Measurements from ENCODE around the gene EXOSC5.

EXOSC5 gene

DNA sequence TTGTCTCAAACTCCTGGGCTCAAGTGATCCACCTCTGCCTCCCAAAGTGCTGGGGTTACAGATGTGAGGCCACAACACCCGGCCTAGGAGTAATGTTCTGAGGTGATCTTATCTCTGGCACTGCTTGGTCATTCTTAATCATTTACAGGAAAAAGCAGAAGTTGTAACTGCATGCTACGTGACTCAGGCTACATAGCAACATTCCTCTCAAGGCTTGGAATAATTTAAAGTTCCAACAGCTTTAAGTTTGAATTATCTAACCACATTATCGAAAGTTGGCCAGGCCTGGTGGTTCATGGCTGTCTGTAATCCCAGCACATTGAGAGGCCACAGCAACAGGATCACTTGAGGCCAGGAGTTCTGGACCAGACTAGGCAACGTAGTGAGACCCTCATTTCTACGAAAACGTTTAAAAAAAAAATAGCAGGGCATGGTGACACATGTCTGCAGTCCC, 29.3 kb downstream of the EXOSC5 start:
- no peak for TF ChIP-seq CTCF (IDR thresholded peaks at IDR 0.05)
- Histone ChIP-seq H3K4me3 (no peak overlapping the region), H3K27ac (no peak overlapping the region)
- no peak for DNase-seq (ENCODE audit: low spot score)

DNA sequence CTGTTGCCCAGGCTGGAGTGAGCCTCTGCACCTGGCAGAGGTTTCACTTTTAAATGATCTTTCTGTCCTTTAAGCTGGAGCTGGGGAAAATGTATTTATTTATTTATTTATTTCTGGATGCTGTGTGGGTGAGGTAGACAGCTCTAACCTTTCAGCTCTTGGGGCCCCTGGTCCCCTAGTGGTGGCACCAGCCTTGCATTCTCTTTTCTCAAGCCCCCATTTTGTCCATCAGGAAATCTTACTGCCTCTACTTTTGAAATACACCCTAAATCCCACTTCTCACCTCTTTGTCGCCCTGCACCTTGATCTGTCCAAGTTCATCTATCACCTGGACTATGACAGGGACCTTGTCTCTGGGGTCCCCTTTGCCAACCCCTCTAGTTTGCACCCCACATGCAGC, 31.1 kb downstream of the EXOSC5 start:
- no peak overlapping the region for H3K4me3 ChIP-seq
- no peak for TF ChIP-seq CTCF (IDR thresholded peaks at IDR 0.05)
- H3K27ac ChIP-seq: no peak overlapping the region
- no peak for DNase-seq (ENCODE audit: low spot score)

- TF ChIP-seq CTCF (IDR thresholded peaks at IDR 0.05): no peak
- DNase-seq (ENCODE audit: low spot score): no peak
- Histone ChIP-seq H3K4me3 (peak overlapping the region; percentile 86), H3K27ac (peak overlapping the region; percentile 98 to 99)
These were observed 32.4 kb downstream of the EXOSC5 start for GRCh38 chr19:41364524-41365391.

DNA sequence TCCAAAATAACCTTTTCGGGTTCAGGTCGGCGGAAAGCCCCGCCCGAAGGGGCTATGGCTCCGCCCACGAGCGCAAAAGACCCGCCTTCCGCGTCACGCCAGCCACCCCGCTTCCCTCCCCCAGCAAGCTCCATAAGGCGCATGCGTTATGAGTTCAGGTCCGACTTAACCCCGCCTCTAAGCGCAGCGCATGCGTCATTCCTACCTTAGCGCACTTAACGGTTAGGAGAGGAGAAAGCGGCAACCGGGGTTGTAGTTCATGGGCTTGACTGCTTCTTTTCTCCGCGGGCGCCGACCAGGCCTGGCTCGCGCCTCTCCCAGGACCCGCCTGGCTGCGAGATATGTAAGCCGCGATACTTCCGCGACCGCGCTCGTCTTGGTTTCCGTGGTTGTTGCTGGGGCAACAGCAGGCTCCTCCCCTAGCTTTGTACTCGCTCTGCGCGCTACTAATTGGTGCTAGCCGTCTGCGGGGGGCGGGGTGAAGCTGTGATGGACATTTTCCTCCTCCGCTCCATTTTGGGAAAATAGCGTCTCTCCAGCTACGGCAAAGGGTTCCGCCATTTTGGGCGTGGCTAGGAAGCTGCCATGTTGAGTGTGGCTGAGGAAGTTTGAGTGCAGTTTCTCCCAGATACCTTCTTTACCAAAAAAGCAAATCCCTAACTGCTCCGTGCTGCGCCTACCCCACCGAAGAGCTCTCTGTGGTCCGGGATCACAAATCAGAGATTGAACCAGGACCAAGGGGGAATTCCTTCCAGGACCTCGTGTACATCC, 33.2 kb downstream of the EXOSC5 start, which contains the start of gene B9D2:
B9D2 (minus strand) TSS at position 397 of the 771 bp plus-strand sequence. CDS start 630 bp downstream, outside the sequence.
- Histone ChIP-seq H3K4me3 (peak within 1 kb of the TSS; percentile 86), H3K27ac (peak within 1 kb of the TSS; percentile 98 to 99)
- TF ChIP-seq CTCF (IDR thresholded peaks at IDR 0.05): no peak
- DNase-seq (ENCODE audit: low spot score): peak; percentile 98

- Histone ChIP-seq H3K4me3 (peak overlapping the region; percentile 86), H3K27ac (peak overlapping the region; percentile 98 to 99)
- TF ChIP-seq CTCF (IDR thresholded peaks at IDR 0.05): no peak
- DNase-seq (ENCODE audit: low spot score): no peak
These were observed 33.8 kb downstream of the EXOSC5 start for GRCh38 chr19:41363371-41363752.

DNA sequence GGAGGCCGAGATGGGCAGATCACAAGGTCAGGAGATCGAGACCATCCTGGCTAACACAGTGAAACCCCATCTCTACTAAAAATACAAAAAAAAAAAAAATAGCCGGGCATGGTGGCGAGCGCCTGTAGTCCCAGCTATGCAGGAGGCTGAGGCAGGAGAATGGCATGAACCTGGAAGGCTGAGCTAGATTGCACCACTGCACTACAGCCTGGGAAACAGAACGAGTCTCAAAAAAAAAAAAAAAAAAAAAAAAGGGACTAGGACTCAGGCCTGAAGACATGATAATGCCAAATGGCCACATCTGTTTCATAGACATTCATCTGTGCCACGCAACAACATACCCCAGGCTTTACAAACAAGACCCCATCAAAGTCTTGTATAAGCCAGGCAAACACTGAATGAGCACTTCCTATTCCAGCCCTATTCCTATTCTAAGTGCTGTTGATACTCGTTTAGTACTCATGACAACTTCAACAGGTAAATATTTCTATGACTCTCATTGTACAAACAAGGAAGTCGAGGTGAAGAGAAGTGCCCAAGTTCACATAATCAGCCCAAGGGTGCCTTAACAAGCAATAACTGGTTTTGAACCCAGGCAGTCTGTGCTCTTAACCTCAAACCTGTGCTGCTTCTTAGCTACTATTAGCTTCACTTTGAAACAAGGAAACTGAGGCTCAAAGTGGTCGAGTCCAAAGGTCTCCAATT, 34.9 kb downstream of the EXOSC5 start:
- no peak for TF ChIP-seq CTCF (IDR thresholded peaks at IDR 0.05)
- no peak for DNase-seq (ENCODE audit: low spot score)
- H3K27ac ChIP-seq: no peak overlapping the region
- no peak overlapping the region for H3K4me3 ChIP-seq

Data from coronary artery (tissue), 2 donors.